Transverse colon (tissue), 4 donors: ENCODE results near the gene TLR6. TPM values are rescaled to one million over a fixed set of nuclear protein-coding genes. Genes with fewer than 3 reads are reported as not detected.

Experiments
- DNase-seq: peaks from one replicate; pipeline ENCODE4 v3.0.0-alpha.2; 2019
- H3K27ac ChIP-seq, 4 donors: fragments of 200-600 bp; sonication (generic); 2 replicates each; pipeline ENCODE4 v1.5.1; 2016 to 2018; ENCODE audit warnings: inconsistent platforms in 4 of 4
- H3K27me3 ChIP-seq: fragments of 200-600 bp; sonication (generic); 2 replicates; pipeline ENCODE4 v1.5.1; 2017; ENCODE audit warnings: inconsistent platforms
- H3K36me3 ChIP-seq, 4 donors: fragments of 200-600 bp; sonication (generic); 2 replicates each; pipeline ENCODE4 v1.5.1; 2017 to 2019; ENCODE audit warnings: inconsistent platforms in 4 of 4
- H3K4me1 ChIP-seq, 4 donors: fragments of 200-600 bp; sonication (generic); 2 replicates each; pipeline ENCODE4 v1.5.1; 2017 to 2020; ENCODE audit warnings: inconsistent platforms in 4 of 4
- H3K4me3 ChIP-seq, 4 donors: fragments of 200-600 bp; sonication (generic); 1 replicate in 1 of 4; 2 replicates in 3 of 4; pipeline versions ENCODE4 v1.5.1 to v1.6.1; 2017 to 2019; ENCODE audit warnings: inconsistent platforms in 4 of 4
- H3K9me3 ChIP-seq, 2 donors: fragments of 200-600 bp; sonication (generic); 2 replicates each; pipeline ENCODE4 v1.5.1; 2017 to 2019; ENCODE audit warnings: inconsistent platforms in 2 of 2
- EP300 ChIP-seq: sonication (generic); formaldehyde crosslinking; IDR thresholded peaks from one replicate; pipeline ENCODE4 v1.6.1; 2017; ENCODE audit warnings: antibody characterized with exemption, low read depth
- POLR2A ChIP-seq: fragments of 450-650 bp; IDR thresholded peaks from one replicate; pipeline ENCODE4 v1.6.1; 2016; ENCODE audit warnings: antibody characterized with exemption, mild to moderate bottlenecking, moderate library complexity
- POLR2AphosphoS5 ChIP-seq, 3 donors: sonication (generic); formaldehyde crosslinking; IDR thresholded peaks; one replicate each; pipeline ENCODE4 v1.6.1; 2016; ENCODE audit warnings: antibody characterized with exemption in 3 of 3
- WGBS, 2 donors: methylation state at CpG; one replicate each; pipeline ENCODE4 v1.1.5; 2018; ENCODE audit warnings: low coverage in 1 of 2; 5-methylcytosine and 5-hydroxymethylcytosine counted together
- in situ Hi-C, 4 donors: fragments of 200-750 bp; cut with MboI; loops; one replicate each; pipeline versions ENCODE4 v1.15.0 to v1.15.1; 2017; ENCODE audit warnings: low sequenced_read_pairs in 3 of 4, low pct_ligation_motif_present in 1 of 4, low pct_unique_long_range_greater_than_20kb in 1 of 4
- intact Hi-C: fragments of 100-400 bp; cut with DNase I; formaldehyde crosslinking; loops from one replicate; pipeline ENCODE4 v1.15.1; 2023; ENCODE audit warnings: low total_unique reads
- total RNA-seq, 4 donors: library from RNA; depleted of rRNA; stranded (reverse); fragments of >200 nt; gene quantifications; one replicate each; pipeline ENCODE4 v1.1.0, GENCODE V29; 2016
- TF ChIP-seq, protein P1 (sequence below), 5 experiments: fragments of 200-600 bp in 3 of 5; fragments of 450-650 bp in 2 of 5; sonication (generic) in 3 of 5; IDR thresholded peaks; 1 replicate in 2 of 5; 2 replicates in 3 of 5; pipeline ENCODE4 v1.5.1; 2016 to 2017; ENCODE audit warnings: antibody characterized with exemption in 5 of 5, inconsistent platforms in 3 of 5, mild to moderate bottlenecking in 2 of 5, moderate library complexity in 1 of 5

The TLR6 gene
- total RNA-seq, 4 donors from 2014 or later, result 1.6 to 5.9 (median 3.3) TPM

DNA sequence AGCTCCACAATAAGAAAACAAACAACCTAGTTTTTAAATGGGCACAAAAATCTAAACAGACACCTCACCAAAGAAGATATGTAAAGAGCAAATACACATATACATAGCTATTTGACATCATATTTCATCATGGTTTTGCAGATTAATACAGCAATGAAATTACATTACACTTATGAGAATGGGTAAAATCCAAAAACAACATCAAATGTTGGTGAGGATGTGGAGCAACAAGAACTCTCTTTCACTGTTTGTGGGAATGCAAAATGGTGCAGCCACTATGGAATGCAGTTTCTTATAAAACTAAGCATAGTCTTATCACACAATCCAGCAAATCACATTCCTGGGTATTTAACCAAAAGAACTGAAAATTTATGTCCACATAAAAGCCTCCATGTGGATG lies 25.0 kb downstream of the TLR6 start:
- Histone ChIP-seq H3K36me3 (no peaks in the 10 kb centered on the region), H3K27ac (no peak overlapping the region), H3K4me3 (no peak overlapping the region), H3K27me3 (no peaks in the 10 kb centered on the region), H3K9me3 (peaks cover 9 to 13% of the 10 kb centered on the region in 2 donors), H3K4me1 (no peaks in the 10 kb centered on the region)
- in situ Hi-C loops, result no loop called here
- DNase-seq, result no peak
- no peak for TF ChIP-seq POLR2A
- TF ChIP-seq, protein P1, sequence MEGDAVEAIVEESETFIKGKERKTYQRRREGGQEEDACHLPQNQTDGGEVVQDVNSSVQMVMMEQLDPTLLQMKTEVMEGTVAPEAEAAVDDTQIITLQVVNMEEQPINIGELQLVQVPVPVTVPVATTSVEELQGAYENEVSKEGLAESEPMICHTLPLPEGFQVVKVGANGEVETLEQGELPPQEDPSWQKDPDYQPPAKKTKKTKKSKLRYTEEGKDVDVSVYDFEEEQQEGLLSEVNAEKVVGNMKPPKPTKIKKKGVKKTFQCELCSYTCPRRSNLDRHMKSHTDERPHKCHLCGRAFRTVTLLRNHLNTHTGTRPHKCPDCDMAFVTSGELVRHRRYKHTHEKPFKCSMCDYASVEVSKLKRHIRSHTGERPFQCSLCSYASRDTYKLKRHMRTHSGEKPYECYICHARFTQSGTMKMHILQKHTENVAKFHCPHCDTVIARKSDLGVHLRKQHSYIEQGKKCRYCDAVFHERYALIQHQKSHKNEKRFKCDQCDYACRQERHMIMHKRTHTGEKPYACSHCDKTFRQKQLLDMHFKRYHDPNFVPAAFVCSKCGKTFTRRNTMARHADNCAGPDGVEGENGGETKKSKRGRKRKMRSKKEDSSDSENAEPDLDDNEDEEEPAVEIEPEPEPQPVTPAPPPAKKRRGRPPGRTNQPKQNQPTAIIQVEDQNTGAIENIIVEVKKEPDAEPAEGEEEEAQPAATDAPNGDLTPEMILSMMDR (IDR thresholded peaks at IDR 0.05), result no peak
- intact Hi-C loops, result no loop called here

DNA sequence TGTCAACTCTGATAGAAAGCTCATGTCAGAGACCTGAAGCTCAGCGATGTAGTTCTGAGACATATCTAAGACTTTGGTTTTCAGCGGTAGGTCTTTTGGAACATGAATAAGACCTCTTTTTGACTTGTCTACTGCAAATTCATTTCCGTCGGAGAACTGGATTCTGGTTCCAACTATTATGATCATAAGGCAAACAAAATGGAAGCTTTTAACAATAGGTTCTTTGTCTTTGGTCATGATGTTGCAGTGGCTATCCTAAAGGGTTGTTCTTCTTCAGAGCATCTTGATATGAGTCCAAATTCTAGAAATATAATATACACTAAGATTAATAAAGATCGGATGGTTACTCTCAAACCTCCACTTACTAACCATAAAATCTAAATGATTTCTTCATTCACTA lies 27.4 kb downstream of the TLR6 start:
- Histone ChIP-seq H3K4me3 (no peak overlapping the region), H3K4me1 (no peaks in the 10 kb centered on the region), H3K36me3 (no peaks in the 10 kb centered on the region), H3K27ac (no peak overlapping the region), H3K9me3 (no peaks in the 10 kb centered on the region), H3K27me3 (no peaks in the 10 kb centered on the region)
- 54 to 65% methylated on average over 5 of the region's 5 CpGs for WGBS, 2 donors
- no peak for TF ChIP-seq POLR2AphosphoS5 (IDR thresholded peaks at IDR 0.05)
- TF ChIP-seq, protein P1 (IDR thresholded peaks at IDR 0.05), result no peak
- TF ChIP-seq EP300, result no peak
- TF ChIP-seq POLR2A, result no peak
- no peak for DNase-seq
- in situ Hi-C loops (no loop called here), intact Hi-C loops (no loop called here)

DNA sequence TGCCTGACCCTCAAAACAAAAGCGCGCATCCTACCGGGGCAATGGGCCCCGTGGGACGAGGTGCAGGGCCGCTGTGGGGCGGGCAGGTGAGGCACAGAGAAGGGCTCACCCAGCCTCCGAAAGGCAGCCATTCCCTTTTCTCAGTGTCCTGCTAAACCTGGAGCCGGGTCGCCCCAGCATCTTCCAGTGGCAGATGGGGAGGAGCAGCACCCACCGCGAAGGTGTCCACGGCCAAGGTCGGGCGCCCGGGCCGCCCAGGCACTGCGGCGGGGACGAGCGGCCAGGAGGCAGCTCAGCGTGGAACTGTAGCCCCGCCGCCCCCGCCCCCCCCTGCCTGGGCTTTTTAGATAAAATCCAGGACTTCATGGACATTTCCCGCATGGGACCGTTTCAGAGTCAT lies 32.9 kb downstream of the TLR6 start:
- intact Hi-C loops (no loop called here), in situ Hi-C loops (no loop called here)
- no peak for TF ChIP-seq POLR2AphosphoS5 (IDR thresholded peaks at IDR 0.05)
- no peak for TF ChIP-seq POLR2A
- TF ChIP-seq, protein P1 (IDR thresholded peaks at IDR 0.05), result no peak
- no peak for TF ChIP-seq EP300
- Histone ChIP-seq H3K27ac (no peak overlapping the region), H3K4me1 (no peaks in the 10 kb centered on the region), H3K36me3 (no peaks in the 10 kb centered on the region), H3K9me3 (no peaks in the 10 kb centered on the region), H3K4me3 (no peak overlapping the region), H3K27me3 (no peaks in the 10 kb centered on the region)
- 95% methylated on average over 27 of the region's 27 CpGs; no CpG with 5 or more reads in 1 of the 2 donors for WGBS, 2 donors
- DNase-seq, result no peak

DNA sequence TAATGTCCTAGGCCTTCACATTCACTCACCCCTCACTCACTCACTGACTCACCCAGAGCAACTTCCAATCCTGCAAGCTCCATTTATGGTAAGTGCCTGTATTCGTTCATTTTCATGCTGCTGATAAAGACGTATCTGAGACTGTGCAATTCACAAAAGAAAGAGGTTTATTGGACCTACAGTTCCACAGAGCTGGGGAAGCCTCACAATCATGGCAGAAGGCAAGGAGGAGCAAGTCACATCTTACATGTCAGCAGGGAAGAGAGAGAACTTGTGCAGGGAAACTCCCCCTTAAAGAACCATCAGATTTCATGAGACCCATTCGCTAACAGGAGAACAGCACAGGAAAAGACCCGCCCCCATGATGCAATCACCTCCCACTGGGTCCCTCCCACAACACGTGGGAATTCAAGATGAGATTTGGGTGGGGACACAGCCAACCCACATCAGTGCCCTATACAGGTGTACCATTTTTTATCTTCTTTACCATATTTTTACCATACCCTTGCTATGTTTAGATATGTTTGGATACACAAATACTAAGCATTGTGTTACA lies 33.8 kb downstream of the TLR6 start:
- Histone ChIP-seq H3K4me1 (no peaks in the 10 kb centered on the region), H3K36me3 (no peaks in the 10 kb centered on the region), H3K27me3 (no peaks in the 10 kb centered on the region), H3K4me3 (no peak overlapping the region), H3K27ac (no peak overlapping the region), H3K9me3 (no peaks in the 10 kb centered on the region)
- 82 to 95% methylated on average over 4 to 5 of the region's 5 CpGs for WGBS, 2 donors
- in situ Hi-C loops, result no loop called here
- no peak for DNase-seq
- intact Hi-C loops, result no loop called here
- TF ChIP-seq POLR2AphosphoS5 (IDR thresholded peaks at IDR 0.05) (no peak), EP300 (no peak), POLR2A (no peak)
- TF ChIP-seq, protein P1 (IDR thresholded peaks at IDR 0.05), result no peak
